Umbilical cord (tissue), 2 donors: ENCODE results near the gene MTHFR. TPM values are rescaled to one million over a fixed set of nuclear protein-coding genes. Genes with fewer than 3 reads are reported as not detected.

Experiments used
- DNase-seq: peaks from one replicate; pipeline ENCODE4 v3.0.0-alpha.2; 2015; ENCODE audit warnings: low spot score
- total RNA-seq: library from RNA; depleted of rRNA; stranded (reverse); fragments of >200 nt; gene quantifications from one replicate; pipeline ENCODE4 v1.2.3, GENCODE V29; 2014; ENCODE audit warnings: low replicate concordance; ENCODE audit not compliant: insufficient read depth

Gene MTHFR
- total RNA-seq, 1 donor from 2014 or later = 17.1 TPM

DNA sequence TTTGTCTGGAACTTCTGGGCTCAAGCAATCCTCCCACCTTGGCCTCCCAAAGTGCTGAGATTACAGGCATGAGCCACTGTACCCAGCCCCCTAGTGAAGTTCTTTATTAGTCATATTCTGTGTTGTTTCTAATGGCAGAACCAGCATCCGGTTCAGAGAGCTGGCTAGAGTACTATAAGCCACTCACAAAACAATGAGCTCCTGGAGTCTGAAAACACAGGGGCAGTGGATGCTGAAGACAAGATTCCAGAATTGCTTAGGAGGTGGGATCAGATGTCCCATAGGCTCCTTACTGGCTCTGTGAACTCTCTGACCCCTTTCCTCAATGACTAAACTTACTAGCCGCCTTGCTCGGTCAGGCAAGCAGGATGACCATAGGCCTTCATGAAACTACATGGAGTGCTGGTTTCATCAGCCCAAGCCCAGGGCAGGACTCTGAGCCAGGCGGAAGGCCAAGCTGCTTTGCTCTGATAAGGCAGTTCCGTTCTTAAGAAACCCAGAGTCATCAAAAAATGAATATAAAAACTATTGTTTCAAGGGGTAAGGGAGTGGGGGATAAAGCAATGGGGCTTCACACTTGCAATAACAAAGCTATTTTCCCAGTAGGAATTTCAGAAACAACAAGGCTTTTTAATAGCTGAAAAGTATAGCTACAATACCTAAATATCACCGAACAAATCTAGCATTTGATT, 8.1 kb downstream of the MTHFR start:
- peak; percentile 47 for DNase-seq

DNA sequence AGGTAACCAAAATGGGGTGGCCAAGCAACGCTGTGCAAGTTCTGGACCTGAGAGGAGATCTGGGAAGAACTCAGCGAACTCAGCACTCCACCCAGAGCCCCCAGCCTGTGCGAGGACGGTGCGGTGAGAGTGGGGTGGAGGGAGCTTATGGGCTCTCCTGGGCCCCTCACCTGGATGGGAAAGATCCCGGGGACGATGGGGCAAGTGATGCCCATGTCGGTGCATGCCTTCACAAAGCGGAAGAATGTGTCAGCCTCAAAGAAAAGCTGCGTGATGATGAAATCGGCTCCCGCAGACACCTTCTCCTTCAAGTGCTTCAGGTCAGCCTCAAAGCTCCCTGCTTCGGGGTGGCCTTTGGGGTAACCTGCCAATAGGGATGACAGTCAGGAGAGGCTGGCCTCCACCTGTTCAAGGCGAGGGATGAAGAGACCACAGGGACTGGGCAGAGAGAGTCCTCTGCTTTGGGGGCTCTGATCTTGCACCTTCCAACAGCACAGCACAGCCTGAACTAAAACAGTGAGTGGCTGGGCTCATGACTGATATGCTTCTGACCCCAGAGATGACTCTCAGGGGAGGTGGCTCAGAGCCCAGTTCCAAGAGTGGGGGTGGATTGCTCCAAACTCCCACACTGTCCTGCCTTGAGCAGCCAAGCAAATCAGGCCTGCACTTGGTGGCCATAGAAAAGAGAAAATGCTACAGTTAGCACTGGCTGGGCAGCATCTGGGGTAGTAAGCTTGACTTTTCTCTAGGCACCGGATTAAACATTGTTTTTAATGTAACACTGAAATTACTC, 9.5 kb downstream of the MTHFR start:
- no peak for DNase-seq

DNA sequence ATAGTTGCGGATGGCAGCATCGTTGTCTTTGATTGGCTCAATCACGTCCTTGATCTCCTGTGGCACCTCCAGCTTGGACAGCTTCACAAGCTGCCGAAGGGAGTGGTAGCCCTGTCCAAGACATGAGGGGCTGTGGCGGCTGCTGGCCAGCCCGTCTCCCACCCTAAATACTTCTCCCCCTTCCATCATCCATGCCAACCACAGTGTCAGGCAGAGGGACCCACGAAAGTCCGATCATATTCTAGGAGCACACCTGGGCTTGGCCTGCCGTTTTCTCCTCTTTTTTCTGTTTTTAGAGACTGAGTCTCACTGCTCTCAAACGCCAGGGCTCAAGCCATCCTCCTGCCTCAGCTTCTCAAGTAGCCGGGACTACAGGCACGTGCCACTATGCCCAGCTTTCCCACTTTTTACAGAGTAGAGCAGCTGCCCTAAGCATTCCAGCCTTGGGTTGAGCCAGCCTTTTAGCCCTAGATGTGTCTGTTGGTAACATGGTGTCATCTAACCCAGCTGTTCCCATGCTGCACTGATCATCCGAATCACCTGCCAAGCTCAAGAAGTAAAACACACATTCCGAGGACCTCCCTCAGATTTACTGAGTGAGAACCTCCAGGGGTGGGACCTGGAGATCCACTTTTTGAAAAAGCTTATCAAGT, 10.4 kb downstream of the MTHFR start:
- DNase-seq = no peak

DNA sequence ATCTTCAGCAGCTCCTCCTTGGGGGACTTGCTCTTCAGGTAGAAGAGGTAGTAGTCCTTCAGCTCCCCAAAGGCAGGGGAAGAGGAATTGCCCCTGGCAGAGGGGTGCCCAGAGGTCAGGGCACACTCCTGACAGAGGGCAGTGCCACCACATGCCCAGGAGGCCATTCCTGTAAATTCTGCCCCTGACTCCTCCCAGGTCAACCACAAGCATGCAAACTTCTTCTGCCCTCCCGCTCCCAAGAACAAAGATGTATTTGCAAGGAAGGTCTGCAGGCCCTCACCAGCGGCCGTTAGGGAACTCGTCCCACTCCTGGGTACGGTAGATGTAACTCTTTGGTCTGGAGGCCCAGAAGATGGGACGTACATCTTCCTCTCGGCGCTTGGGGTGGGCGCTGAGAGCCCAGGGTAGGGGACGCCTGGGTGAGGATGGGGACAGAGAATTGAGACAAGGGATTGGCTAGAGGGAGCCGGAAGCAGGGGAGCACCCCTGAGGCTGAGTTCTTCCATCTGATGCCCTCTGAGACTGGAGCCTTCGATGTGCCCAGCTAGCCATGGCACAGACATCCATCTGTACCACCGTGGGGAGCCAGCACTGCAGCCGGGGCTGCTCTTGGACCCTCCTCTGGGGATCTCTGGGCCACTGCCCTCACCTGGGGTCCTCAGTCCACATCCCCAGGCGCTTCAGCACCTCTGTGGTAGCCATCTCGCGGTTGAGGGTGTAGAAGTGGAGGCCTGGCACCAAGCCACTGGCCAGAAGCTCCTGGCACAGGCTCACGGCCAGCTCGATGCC, 11.1 kb downstream of the MTHFR start:
- no peak for DNase-seq

DNA sequence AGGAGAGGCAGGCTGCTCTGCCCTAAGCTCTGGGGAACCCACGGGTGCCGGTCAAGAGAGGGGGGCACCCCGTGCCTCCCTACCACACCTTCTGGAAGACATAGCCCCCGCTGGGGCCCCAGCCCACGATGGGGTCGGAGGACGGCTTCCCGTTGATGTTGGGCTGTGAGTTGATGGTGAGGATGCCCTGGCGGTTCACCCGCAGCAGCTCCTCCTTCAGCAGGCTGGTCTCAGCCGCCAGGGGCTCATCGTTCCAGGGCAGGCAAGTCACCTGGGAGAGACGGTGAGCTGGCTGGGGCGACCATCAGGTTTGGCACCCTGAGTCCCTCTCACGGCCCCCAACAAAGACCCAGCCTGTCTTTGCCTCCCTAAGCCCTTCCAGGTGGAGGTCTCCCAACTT, 11.9 kb downstream of the MTHFR start:
- DNase-seq = no peak

DNA sequence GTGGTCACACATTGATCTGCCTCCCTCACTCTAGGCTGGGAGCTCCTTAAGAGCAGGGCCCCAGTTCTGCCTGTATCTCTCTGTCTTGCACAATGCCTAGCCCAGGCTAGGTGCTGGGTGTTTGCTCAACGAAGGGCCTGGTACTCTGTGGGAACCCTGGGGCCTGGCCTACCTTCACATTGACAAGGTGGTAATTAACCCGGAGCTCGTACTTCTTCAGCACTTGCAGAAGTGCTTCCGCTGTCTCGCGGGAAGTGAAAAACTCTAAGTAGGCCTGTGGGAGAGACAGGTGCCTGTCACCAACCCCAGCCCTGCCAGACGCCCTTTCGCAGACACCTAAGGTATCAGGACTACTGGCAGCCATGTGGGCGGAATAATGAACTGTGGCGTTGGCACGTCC, 13.7 kb downstream of the MTHFR start:
- no peak for DNase-seq

DNA sequence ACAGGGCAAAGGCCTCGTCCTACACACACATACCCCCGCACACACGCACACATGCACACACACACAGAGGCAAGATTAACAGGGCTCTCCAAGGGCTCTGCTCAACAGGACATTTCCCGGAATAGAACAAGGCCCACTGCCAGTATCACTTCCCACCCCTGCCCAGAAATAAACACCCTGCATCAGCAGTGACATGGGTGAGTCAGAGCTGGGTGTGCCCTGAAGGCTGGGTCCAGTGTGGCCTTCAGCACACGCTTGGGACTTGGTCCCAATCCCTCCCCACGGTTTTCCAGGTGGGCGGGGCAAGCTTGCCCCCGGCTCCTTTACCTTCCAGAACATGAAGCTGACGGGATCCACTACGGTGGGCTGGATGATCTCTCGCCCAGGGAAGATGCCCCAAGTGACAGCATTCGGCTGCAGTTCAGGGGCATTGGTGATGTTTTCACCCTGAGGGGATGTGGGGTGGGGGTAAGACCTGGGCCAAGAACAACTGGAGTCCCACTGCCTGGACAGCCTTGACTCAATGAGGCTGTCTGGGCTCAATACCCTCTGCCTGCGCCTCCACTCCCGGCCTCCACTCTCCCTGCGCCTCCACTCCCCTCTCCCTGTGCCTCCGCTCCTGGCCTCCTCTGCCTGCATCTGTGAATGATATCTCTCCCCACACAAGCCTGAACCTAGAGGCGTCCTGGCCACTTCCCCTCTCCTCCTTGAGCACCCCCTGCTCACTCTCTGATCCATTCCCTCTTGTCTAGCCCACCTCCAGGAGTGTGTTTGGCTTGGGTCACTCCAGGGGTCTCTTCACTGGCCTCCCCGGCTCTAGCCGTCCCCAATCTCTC, 14.7 kb downstream of the MTHFR start:
- peak; percentile 95 for DNase-seq

DNA sequence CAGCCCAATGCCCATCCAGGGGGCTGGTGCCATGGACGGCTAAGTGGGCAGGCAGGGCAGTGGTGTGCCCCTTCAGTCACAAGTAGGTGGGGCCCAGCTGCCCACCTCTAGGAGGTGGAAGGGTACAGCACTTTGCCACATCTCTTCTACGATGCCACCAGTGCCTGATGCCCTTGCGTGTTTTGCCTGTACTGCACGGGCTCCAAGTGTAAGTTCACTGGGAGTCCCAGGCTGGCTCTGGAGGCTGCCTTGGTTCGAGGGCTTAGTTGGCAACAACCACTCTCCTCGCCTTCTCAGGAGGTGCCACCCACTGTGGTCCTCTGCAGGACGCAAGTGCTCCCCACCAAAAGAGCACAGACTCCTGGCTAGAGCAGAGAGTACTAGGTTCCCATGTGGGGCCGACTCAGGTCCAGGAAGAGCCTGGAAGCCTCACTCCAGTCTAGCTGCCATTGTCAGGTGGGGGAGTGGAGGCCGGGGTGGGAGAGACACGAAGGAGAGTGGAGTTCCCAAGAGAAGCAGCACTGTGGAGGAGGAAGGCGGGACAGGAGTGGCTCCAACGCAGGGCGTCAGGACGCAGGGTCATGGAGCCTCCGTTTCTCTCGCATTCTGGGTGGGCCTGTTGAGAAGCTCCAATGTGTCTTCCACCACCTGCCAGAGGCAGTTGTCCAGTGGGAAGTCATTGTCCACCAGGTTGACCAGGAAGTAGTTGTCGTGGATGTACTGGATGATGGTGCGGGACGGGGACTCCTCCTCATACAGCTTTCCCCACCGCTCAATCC, 15.5 kb downstream of the MTHFR start:
- DNase-seq = no peak

DNA sequence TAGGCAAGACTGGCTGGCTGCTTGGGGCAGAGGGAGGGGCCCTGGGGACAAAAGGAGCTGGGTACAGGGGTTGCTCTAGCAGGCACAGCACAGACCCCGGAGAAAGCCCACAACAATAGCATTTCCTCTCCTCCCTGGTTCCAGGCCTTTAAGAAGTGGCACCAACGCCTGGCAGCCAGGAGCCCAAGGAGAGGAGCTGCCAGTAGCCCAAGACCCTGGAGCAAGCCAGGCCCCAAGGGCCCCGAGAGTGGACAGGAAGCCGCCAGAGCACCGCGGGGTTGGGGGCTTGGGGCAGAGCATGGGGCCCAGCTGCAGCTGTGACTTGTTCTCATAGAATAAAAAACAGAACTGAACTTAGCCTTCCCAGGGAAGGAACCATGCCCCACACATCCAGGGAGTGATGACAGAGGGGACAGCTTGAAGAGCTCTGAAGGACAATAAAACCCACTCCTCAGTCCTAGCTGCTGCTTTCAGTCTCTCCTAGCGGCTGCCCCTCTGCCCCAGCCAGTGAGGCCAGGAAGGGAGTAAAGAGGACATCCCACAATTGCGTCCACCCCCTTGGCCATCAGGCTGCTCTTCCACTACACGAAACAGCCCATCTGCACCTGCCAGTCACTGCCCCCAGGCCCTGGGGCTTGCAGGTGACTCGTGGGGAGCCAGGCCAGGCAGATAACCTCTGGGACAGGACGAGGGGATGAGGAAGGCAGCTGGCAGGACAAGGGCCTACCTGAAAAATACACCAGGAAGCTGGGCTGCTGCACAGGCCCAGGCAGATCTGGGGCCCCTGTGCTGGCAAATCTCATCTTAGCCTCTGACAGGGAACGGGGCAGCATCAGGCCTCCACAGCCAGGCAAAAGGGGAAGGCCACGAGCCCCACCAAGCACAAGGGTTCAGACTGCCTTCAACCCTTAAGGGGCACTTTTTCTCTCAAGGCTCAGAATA, 16.4 kb downstream of the MTHFR start:
- DNase-seq = peak; percentile 41

DNA sequence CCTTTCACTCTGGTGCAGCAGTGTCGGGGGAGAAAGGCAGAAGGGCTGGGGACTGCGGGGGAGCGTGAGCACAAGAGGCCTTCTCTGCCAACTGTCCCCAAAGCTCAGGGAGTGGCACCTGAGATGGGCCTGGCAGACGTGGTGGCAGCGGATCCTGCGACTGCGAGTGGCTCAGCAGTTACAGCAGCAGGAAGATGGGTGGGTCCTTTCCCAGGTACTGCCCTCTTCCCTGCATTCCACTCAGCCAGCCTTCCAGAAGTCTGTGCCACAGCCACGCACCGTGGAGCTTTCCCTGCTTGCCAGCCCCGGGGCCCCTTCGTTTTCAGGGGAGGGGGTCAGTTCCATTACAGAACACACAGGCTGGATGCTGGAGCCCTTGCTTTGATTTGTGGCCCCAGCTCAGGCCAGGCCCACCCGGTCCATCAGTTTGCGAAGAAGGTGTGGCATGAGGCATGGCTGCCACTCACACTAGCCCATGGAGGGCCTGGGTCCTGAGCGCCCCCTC, 17.2 kb downstream of the MTHFR start:
- DNase-seq = no peak

DNA sequence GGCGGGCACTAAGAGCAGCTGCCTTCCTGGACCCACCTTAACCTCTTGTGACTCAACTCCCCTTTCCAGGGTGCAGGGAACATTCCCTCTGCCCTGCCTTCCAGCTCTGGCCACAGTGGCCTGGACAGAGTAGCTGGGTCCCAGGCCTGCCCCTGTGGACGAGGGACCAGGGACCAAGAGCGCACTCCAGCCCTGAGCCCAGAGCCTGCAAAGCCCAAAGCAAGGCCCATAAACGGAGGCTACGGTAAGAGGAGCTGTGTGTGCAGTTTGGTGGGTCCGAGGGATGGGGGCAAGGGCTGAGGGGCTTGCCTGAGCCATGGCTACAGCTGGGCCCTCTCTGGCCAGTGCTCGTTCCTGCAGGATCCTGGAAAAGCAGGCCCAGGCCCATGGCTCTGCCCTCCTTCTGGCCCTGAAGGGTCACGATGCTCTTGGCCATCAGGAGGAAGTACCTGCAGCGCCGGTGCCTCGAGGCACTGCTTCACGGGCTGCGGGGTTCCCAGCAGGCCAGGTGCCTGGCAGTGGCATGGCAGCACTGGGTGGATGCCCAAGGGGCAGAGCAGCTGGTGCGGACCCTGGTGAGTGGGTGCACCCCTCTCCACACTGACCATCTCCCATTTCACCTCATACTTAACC, 17.8 kb downstream of the MTHFR start:
- DNase-seq = no peak

DNA sequence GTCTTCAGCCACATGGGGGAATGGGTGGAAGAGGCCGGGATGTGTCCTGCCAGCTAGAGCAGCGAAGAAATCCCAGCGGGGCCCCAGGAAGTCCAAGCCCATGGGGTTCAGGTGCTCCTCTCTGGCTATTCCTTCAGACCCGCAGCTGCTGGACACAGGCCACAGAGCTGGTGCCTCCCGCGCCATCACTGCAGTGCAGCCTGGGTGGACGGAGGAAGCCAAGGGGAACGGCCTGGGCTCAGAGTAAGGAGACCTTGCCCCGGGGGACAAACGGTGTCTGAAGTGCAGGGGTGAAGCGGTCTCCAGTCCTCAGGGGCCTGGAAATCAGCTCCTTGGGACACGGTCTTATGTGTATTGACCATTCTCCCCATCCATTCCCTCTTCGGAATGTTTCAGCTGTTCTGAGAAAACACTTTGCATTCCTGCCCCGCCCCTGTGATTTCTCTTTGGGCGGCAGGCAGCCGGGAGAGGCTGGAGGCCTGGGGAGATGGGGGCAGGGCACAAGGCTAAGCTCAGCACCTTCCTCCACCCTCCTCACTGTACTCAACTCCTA, 18.4 kb downstream of the MTHFR start:
- peak; percentile 84 for DNase-seq

DNA sequence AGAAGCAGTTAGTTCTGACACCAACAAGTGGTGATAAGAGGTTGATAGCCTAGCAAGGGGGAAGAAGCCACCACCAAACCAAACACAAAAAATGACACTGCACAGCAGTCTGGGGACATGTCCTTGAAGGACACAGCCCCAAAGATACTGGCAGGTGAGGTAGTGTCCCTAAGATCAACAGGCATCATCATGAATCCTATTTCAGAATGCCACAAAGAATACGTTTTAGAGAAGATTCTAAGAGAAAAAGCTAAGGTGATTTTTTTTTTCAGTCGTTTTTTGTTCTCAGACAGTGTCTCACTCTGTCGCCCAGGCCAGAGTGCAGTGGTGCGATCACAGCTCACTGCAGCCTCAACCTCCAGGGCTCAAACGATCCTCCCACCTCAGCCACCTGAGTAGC, 19.6 kb downstream of the MTHFR start:
- DNase-seq = no peak

DNA sequence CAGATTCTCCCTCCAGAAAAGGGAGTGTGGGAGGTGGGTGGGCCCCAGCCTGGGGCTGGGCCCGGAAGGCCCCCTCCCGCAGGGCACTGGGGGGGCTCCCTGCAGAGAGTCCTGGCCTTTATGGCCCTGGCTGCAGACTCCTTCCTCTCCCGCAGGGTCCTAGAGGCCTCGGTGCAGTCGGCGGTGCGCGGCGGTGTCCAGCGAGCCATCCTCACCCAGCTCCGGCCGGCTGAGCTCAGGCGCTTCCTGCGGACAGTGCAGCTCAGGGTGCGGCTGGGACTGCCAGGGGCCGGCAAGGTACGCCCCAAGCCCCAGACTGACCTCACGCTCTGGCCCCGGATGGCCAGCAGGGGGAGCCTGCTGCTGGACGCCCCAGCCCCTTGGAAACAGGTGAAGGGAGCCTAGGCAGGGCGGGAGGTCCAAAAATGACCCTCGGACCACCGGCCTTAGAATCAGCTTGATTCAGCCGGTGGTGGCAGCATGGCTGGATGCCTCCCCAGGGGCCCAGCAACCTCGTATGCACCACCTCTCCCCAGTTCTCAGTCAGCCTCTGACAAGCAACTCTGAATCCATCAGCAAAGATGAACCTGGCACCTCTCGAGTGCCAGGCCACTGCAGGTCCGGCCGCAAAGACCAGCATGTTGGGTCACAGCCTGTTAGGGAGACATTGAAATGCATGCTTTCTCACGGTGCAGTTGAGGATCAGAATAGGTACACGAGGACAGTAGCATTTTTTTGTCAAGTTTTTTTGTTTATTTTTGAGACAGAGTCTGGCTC, 20.6 kb downstream of the MTHFR start:
- peak; percentile 50 for DNase-seq

DNA sequence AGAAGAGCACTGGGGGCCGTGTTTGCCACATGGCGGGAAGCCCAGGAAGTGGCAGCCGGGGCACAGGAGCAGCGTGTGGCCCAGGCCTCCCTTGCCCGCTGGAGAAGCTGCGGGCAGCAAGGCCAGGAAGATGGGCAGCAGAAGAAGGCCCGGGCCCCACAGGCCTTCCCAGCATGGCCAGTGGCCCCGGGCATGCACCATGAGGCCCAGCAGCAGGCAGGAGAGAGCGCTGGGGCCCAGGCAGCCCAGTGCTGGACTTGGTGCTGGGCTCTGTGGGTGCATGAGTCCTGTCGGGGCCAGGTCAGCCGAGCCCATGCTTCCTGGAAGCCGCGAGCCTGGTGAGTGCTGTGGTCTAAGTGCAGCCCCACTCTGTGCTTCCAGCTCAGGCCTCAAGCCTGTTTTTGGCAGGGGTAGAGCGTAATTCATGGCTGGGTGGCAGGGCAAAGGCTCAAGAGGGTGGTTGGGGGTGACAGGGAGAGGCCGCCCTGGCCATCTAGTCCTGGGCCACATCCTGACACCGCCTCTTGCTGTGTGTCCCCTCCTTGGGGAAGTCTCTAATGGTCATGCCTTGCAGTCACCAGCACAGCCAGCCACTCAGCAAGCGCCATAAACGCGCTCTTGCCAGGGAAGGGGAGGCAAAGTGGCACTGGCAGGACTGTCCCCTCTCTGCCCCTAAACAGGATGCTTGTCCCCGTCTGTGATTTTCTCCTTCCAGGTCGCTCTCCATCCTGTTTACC, 21.3 kb downstream of the MTHFR start:
- DNase-seq = no peak

DNA sequence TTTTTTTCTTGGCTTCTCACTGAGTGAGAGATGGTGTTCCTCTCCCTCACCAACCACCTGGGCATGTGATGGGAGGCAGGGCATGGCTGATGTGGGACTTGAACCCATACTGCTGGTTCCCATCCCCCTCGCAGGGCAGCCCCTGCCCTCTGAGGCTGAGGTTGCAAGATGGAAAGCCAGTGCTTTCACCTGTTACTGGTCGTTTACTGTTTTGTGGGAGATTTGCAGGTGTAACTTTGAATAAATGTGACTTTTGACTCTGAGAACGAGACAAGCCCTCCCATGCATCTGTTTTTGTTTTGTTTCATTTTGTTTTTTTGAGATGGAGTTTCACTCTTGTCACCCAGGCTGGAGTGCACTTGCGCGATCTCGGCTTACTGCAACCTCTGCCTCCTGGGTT, 22.2 kb downstream of the MTHFR start:
- DNase-seq = no peak
